Hepatocyte (in vitro differentiated cells): ENCODE results near the gene PAXX.

Experiments
- EZH2 ChIP-seq: fragments of 200-600 bp; sonication (generic); IDR thresholded peaks from 2 replicates; pipeline ENCODE4 v1.6.1; 2016; ENCODE audit warnings: antibody characterized with exemption, mild to moderate bottlenecking, borderline replicate concordance
- EZH2phosphoT487 ChIP-seq: fragments of 200-600 bp; sonication (generic); IDR thresholded peaks from one replicate; pipeline ENCODE4 v1.6.1; 2018; ENCODE audit warnings: antibody characterized with exemption, mild to moderate bottlenecking, low read depth, moderate library complexity; ENCODE audit not compliant: unreplicated experiment, severe bottlenecking

DNA sequence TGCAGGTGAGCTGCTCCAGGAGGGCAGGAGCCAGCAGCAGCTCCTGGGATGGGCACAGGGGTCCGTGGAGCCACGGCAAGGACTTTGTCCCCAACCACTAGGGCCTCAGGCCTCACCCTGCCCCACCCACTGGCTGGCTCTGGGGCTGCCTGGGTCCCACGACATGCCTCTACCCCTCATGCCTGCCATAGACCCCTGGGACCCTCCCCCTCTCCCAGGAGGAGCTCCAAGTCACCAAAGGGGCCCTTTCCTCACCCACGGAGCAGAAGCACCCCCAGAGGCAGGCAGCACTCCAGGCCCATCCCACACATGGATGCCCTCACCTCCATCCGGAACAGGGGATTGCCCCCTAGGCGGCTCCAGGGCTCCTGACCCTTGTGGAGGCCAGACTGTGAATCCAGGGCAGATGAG lies 29.4 kb downstream of the PAXX start:
- TF ChIP-seq EZH2 (no peak), EZH2phosphoT487 (no peak)
